K562 (cell line): ENCODE measurements around the gene PTGES3. TPM values are rescaled to one million over a fixed set of nuclear protein-coding genes. Genes with fewer than 3 reads are reported as not detected.
A peak's percentile ranks its signal among the peaks of the same experiment; 100 is the strongest.

ENCODE experiments used
- ATAC-seq: fragments of 200-7000 bp; cut with Tn5 transposase; 3 replicates; pipeline ENCODE4 v1.9.1; 2020; ENCODE audit warnings: moderate library complexity
- BruUV-seq: library from RNA; stranded (reverse); fragments of 400-500 nt; replicated peaks from 2 replicates; lab custom pipeline; 2021; lab: Mats Ljungman, UMichigan
- CTCF ChIA-PET: fragments of 300-600 bp; formaldehyde crosslinking; extraction: SDS; loops from one replicate; lab custom pipeline; 2021; ENCODE audit warnings: low intra/inter-chr PET ratio; lab: Yijun Ruan, JAX
- POLR2A ChIA-PET: fragments of 300-600, 350-650 bp; sonication (Branson Sonifier 250); formaldehyde crosslinking; extraction: SDS; loops from one replicate; lab custom pipeline; 2021; ENCODE audit warnings: antibody characterized with exemption, inconsistent platforms; lab: Yijun Ruan, JAX
- DNase-seq, 4 experiments: peaks; one replicate each; pipeline versions ENCODE4 v3.0.0 to v3.0.0-alpha.2; 2011 to 2018; ENCODE audit warnings: low spot score in 3 of 4, mixed read lengths in 3 of 4; ENCODE audit errors: extremely low read depth in 1 of 4
- FAIRE-seq: peaks from 2 replicates; lab custom pipeline; 2011; peaks lifted over from hg19 to GRCh38; lab: Jason Lieb, UNC
- H2AFZ ChIP-seq: 2 replicates; pipeline ENCODE4 v1.6.0; 2011; ENCODE audit warnings: low read depth, low read length, control low read depth, inconsistent platforms
- H3K27ac ChIP-seq: fragments of 200-600 bp; 3 replicates; pipeline ENCODE4 v1.8.0; 2011; ENCODE audit warnings: low read depth, mild to moderate bottlenecking, control low read depth, inconsistent platforms, low read length, moderate library complexity, mixed read lengths; ENCODE audit errors: extremely low read depth
- H3K27me3 ChIP-seq, 2 experiments: fragments of 300-600 bp in 1 of 2; 2 replicates in 1 of 2; 3 replicates in 1 of 2; pipeline versions ENCODE4 v1.6.0 to v1.8.0; 2011; ENCODE audit warnings: inconsistent platforms in 2 of 2, low read length in 2 of 2, mild to moderate bottlenecking in 1 of 2, mixed read lengths in 1 of 2, moderate library complexity in 1 of 2; ENCODE audit not compliant: control insufficient read depth in 2 of 2, insufficient read depth in 2 of 2
- H3K36me3 ChIP-seq: fragments of 300-600 bp; 3 replicates; pipeline ENCODE4 v1.8.0; 2011; ENCODE audit warnings: mild to moderate bottlenecking, low read length, inconsistent platforms; ENCODE audit not compliant: control insufficient read depth, insufficient read depth
- H3K4me1 ChIP-seq, 2 experiments: fragments of 200-600 bp in 1 of 2; replicated peaks in 1 of 2; 2 replicates in 1 of 2; 3 replicates in 1 of 2; pipeline versions ENCODE4 v1.5.1 to v1.8.0; 2011; ENCODE audit warnings: inconsistent platforms in 2 of 2, low read length in 2 of 2, mild to moderate bottlenecking in 1 of 2, mixed read lengths in 1 of 2, moderate library complexity in 1 of 2; ENCODE audit not compliant: control insufficient read depth in 2 of 2, insufficient read depth in 2 of 2
- H3K4me2 ChIP-seq: 2 replicates; pipeline ENCODE4 v1.6.1; 2011; ENCODE audit warnings: low read length, control low read depth, inconsistent platforms, mixed read lengths; ENCODE audit not compliant: insufficient read depth
- H3K4me3 ChIP-seq: fragments of 200-600 bp; sonication (generic), shearing (Covaris generic); 2 replicates; pipeline ENCODE4 v1.5.1; 2016; ENCODE audit warnings: control low read depth, inconsistent platforms
- H3K79me2 ChIP-seq: fragments of 200-600 bp; 3 replicates; pipeline ENCODE4 v1.8.0; 2011; ENCODE audit warnings: low read length, inconsistent platforms; ENCODE audit not compliant: control insufficient read depth, insufficient read depth
- H3K9ac ChIP-seq, 2 experiments: 2 replicates each; pipeline versions ENCODE4 v1.6.0 to v1.6.1; 2011; ENCODE audit warnings: low read depth in 2 of 2, low read length in 2 of 2, control low read depth in 1 of 2, inconsistent platforms in 1 of 2, mild to moderate bottlenecking in 1 of 2, mixed read lengths in 1 of 2; ENCODE audit not compliant: insufficient read depth in 1 of 2
- H3K9me1 ChIP-seq: one replicate; pipeline ENCODE4 v1.6.0; 2011; ENCODE audit warnings: inconsistent platforms, mild to moderate bottlenecking, low read length, moderate library complexity; ENCODE audit not compliant: control insufficient read depth, insufficient read depth
- H3K9me3 ChIP-seq: replicated peaks from 2 replicates; pipeline ENCODE4 v1.5.1; 2011; ENCODE audit warnings: low read depth, low read length, inconsistent platforms; ENCODE audit not compliant: control insufficient read depth, insufficient read depth
- H4K20me1 ChIP-seq: replicated peaks from 2 replicates; pipeline ENCODE4 v1.6.1; 2011; ENCODE audit warnings: low read length, inconsistent platforms, mixed read lengths; ENCODE audit not compliant: control insufficient read depth, insufficient read depth
- BHLHE40 ChIP-seq: IDR thresholded peaks from 2 replicates; pipeline ENCODE4 v1.6.1; 2011; ENCODE audit warnings: low read length, improper control_type of control experiment
- FOXO4 ChIP-seq: fragments of 450-650 bp; formaldehyde crosslinking; IDR thresholded peaks from 2 replicates; pipeline ENCODE4 v1.4.0; 2020; ENCODE audit warnings: mild to moderate bottlenecking, moderate library complexity
- KHSRP ChIP-seq: fragments of 450-650 bp; IDR thresholded peaks from 2 replicates; pipeline ENCODE4 v1.6.1; 2017
- MEF2D ChIP-seq: conservative IDR thresholded peaks from 2 replicates; pipeline ENCODE4 v1.6.1; 2016; ENCODE audit warnings: low read depth, missing genetic modification characterization, missing compliant biosample characterization
- MLX ChIP-seq, 2 experiments: fragments of 450-650 bp in 1 of 2; sonication (generic) in 1 of 2; formaldehyde crosslinking; conservative IDR thresholded peaks; 2 replicates each; pipeline versions ENCODE4 v1.4.0 to v1.8.1; 2020 to 2022; ENCODE audit warnings: mild to moderate bottlenecking in 1 of 2, missing genetic modification reagents in 1 of 2
- MTA3 ChIP-seq: fragments of 450-650 bp; formaldehyde crosslinking; IDR thresholded peaks from 2 replicates; pipeline ENCODE4 v1.6.1; 2017; ENCODE audit warnings: mild to moderate bottlenecking, borderline replicate concordance
- NFIX ChIP-seq: fragments of 250-450 bp; sonication (Bioruptor Pico); IDR thresholded peaks from 2 replicates; pipeline ENCODE4 v1.4.0; 2020; ENCODE audit warnings: low read depth, mild to moderate bottlenecking, moderate library complexity
- SFPQ ChIP-seq: fragments of 200-400 bp; formaldehyde crosslinking; IDR thresholded peaks from 2 replicates; pipeline ENCODE4 v1.6.1; 2017; ENCODE audit warnings: mild to moderate bottlenecking, low read depth, low read length, moderate library complexity
- STAT5B ChIP-seq: fragments of 250-450 bp; sonication (Bioruptor Pico); IDR thresholded peaks from 2 replicates; pipeline ENCODE4 v1.8.0; 2021; ENCODE audit warnings: mild to moderate bottlenecking, inconsistent platforms
- TBP ChIP-seq: optimal IDR thresholded peaks from 2 replicates; pipeline ENCODE3; 2011; ENCODE audit warnings: low read depth, low read length, improper control_type of control experiment
- ZNF79 ChIP-seq: fragments of 250-450 bp; sonication (Bioruptor Pico); IDR thresholded peaks from 2 replicates; pipeline ENCODE4 v1.4.0; 2020; ENCODE audit warnings: low read depth, mild to moderate bottlenecking, moderate library complexity
- WGBS: fragments of 100-300 bp; shearing (Covaris generic); methylation state at CpG from one replicate; pipeline ENCODE4 v1.1.6; 2016; ENCODE audit warnings: low coverage, mixed read lengths; ENCODE audit not compliant: insufficient coverage; ENCODE audit errors: missing lambda C conversion rate; 5-methylcytosine and 5-hydroxymethylcytosine counted together
- in situ Hi-C: fragments of 300-500 bp; cut with MboI; formaldehyde crosslinking; loops from 4 replicates; pipeline ENCODE4 v1.15.0; 2018; ENCODE audit warnings: inconsistent platforms, mixed read lengths
- intact Hi-C: fragments of 100-400 bp; cut with micrococcal nuclease; formaldehyde crosslinking; loops from 2 replicates; pipeline ENCODE4 v1.14.2; 2022
- polyA plus RNA-seq, 8 experiments: library from polyadenylated mRNA; depleted of rRNA in 4 of 8; stranded (reverse) in 5 of 8; unstranded in 3 of 8; fragments of >200 nt; fragmentation: Nextera tagmentation in 2 of 8; fragmentation: Illumina TruSeq in 1 of 8; extraction: Ambion mirVana in 2 of 8; extraction: Trizol in 1 of 8; gene quantifications; 2 replicates each; pipeline versions ENCODE4 v1.2.1 to v1.2.3, GENCODE V29; 2011 to 2014; ENCODE audit warnings: inconsistent platforms in 1 of 8, missing spikeins in 1 of 8
- total RNA-seq, 7 experiments: library from RNA; depleted of rRNA in 6 of 7; stranded (reverse); fragments of >200 nt in 6 of 7; fragmentation: Illumina TruSeq in 2 of 7; extraction: Trizol in 2 of 7; gene quantifications; 2 replicates each; pipeline versions ENCODE4 v1.2.1 to v1.2.3, GENCODE V29; 2011 to 2021; ENCODE audit warnings: low replicate concordance in 1 of 7

The PTGES3 gene
- total and polyA plus RNA-seq, 9 of the 15 experiments (the other 6 are each of a cell fraction or from before 2014, with no cell fraction given), result 163 to 501 (median 213) TPM

- no peak for TF ChIP-seq STAT5B (CRISPR knock-in tag)
- 0 out of 2 replicates have a peak, but pooled peaks have one; percentile 32 for TF ChIP-seq MTA3
These were observed 7.4 kb upstream of the PTGES3 start (continued) for GRCh38 chr12:56695327-56696101.

GRCh38 chr12:56694161-56694560 lies 6.1 kb upstream of the PTGES3 start:
- H3K9me1 ChIP-seq, result no peaks in the 10 kb centered on the region
- no peaks in the 10 kb centered on the region for H3K36me3 ChIP-seq
- H2AFZ ChIP-seq, result no peak overlapping the region
- H3K27ac ChIP-seq, result no peak overlapping the region
- 74% methylated on average over 4 of the region's 5 CpGs for WGBS
- H3K4me3 ChIP-seq, result no peak overlapping the region
- no TSS peak for BruUV-seq
- H3K9me3 ChIP-seq, result no peaks in the 10 kb centered on the region
- FAIRE-seq, result no peak
- no peak for ATAC-seq
- in situ Hi-C loops (no loop called here), intact Hi-C loops (no loop called here)
- no peaks in the 10 kb centered on the region for H4K20me1 ChIP-seq
- no peak overlapping the region for H3K4me2 ChIP-seq
- H3K4me1 ChIP-seq, result peaks cover 29 to 30% of the 10 kb centered on the region in 2 experiments
- no peak for DNase-seq
- POLR2A ChIA-PET, result interaction anchor here (0.6 to 2.2 kb wide), 2 partner anchors 9 to 67 kb away, joined by 3 to 7 read pairs; no protein-coding TSS in a partner anchor
- CTCF ChIA-PET, result no interaction called here
- no peak overlapping the region for H3K9ac ChIP-seq
- no peaks in the 10 kb centered on the region for H3K27me3 ChIP-seq
- H3K79me2 ChIP-seq, result peaks cover 11% of the 10 kb centered on the region; the same call in 2 of the 3 replicates
- TF ChIP-seq ZNF79 (CRISPR knock-in tag) (no peak), SFPQ (no peak), MLX (CRISPR knock-in tag; conservative IDR thresholded peaks at IDR 0.05) (no peak), BHLHE40 (no peak), NFIX (CRISPR knock-in tag) (no peak), KHSRP (no peak), FOXO4 (CRISPR knock-in tag) (no peak), TBP (no peak), MEF2D (no peak)
